Stimulated activated CD4-positive, alpha-beta T cell treated with anti-CD3 and anti-CD28 coated beads, Interleukin-4, amount 100 ng/mL, for 1 hour (primary cell): Measurements from ENCODE around the gene TNK2.

ENCODE experiments used
- DNase-seq: peaks from one replicate; pipeline ENCODE4 v3.0.0-alpha.2; 2020

The TNK2 gene

GRCh38 chr3:195897853-195898415, 10.4 kb downstream of the TNK2 start:
- DNase-seq: no peak

- no peak for DNase-seq
Measured at GRCh38 chr3:195897081-195897852, 11.1 kb downstream of the TNK2 start.

GRCh38 chr3:195896361-195897080, 11.8 kb downstream of the TNK2 start:
- DNase-seq: no peak

- peak; percentile 71 for DNase-seq
Measured at GRCh38 chr3:195895861-195896360, 12.4 kb downstream of the TNK2 start.

GRCh38 chr3:195895078-195895860, 13.1 kb downstream of the TNK2 start:
- peak; percentile 71 for DNase-seq

GRCh38 chr3:195893916-195894465, 14.4 kb downstream of the TNK2 start:
- no peak for DNase-seq

GRCh38 chr3:195893516-195893915, 14.8 kb downstream of the TNK2 start:
- DNase-seq: no peak

- no peak for DNase-seq
Measured at GRCh38 chr3:195893044-195893395, 15.3 kb downstream of the TNK2 start.

GRCh38 chr3:195892105-195893043, 16.0 kb downstream of the TNK2 start:
- no peak for DNase-seq

GRCh38 chr3:195891431-195892104, 16.8 kb downstream of the TNK2 start:
- no peak for DNase-seq

GRCh38 chr3:195889870-195890295, 18.5 kb downstream of the TNK2 start:
- no peak for DNase-seq

- no peak for DNase-seq
Measured at GRCh38 chr3:195888981-195889869, 19.1 kb downstream of the TNK2 start.

GRCh38 chr3:195888311-195888761, 20.0 kb downstream of the TNK2 start:
- no peak for DNase-seq

GRCh38 chr3:195887670-195888069, 20.7 kb downstream of the TNK2 start:
- no peak for DNase-seq

- no peak for DNase-seq
Measured at GRCh38 chr3:195886181-195887141, 21.9 kb downstream of the TNK2 start.

GRCh38 chr3:195885036-195885891, 23.1 kb downstream of the TNK2 start:
- no peak for DNase-seq

- no peak for DNase-seq
Measured at GRCh38 chr3:195884691-195885035, 23.7 kb downstream of the TNK2 start.

GRCh38 chr3:195883801-195884200, 24.6 kb downstream of the TNK2 start:
- DNase-seq: no peak
